Measurements from ENCODE around the gene USP22.

Gene USP22

DNA sequence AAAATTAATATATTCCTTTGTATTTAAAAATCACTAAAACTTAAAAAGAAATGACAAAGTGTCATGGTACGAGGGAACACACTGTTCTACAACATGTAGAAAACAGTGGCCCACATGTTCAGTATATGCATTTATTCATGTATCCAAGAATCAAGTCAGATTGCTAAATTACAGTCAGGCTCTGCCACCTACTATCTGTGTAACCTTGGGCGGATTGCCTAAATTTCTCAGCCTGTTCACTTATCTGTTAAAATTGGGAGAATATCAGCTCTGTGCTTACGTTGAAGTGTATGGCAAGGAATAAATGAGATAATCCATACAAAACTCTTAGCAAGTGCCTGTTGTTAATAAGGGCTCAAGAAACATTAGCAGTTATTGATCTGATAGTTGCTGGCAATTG, 3.4 kb upstream of the USP22 start:
- no peak for DNase-seq (ENCODE audit: low read depth in 2 of 2)

DNA sequence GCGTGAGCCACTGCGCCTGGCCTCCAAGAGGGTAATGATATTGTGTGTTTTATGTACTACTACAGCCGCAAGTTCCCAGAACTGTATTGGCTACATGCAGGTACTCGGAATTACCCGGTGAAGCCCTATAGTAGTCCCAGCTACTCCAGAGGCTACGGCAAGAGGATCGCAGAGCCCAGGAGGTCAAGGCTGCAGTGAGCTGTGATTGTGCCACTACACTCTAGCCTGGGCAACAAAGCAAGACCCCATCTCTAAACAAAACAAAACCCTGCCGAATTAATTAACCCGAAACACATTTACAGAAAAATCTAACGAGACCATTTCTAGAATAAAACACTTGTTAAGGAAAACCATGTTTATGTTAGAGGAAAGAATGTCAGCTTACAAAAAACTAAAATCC, 2.2 kb upstream of the USP22 start:
- DNase-seq (ENCODE audit: low read depth in 2 of 2), result no peak

DNA sequence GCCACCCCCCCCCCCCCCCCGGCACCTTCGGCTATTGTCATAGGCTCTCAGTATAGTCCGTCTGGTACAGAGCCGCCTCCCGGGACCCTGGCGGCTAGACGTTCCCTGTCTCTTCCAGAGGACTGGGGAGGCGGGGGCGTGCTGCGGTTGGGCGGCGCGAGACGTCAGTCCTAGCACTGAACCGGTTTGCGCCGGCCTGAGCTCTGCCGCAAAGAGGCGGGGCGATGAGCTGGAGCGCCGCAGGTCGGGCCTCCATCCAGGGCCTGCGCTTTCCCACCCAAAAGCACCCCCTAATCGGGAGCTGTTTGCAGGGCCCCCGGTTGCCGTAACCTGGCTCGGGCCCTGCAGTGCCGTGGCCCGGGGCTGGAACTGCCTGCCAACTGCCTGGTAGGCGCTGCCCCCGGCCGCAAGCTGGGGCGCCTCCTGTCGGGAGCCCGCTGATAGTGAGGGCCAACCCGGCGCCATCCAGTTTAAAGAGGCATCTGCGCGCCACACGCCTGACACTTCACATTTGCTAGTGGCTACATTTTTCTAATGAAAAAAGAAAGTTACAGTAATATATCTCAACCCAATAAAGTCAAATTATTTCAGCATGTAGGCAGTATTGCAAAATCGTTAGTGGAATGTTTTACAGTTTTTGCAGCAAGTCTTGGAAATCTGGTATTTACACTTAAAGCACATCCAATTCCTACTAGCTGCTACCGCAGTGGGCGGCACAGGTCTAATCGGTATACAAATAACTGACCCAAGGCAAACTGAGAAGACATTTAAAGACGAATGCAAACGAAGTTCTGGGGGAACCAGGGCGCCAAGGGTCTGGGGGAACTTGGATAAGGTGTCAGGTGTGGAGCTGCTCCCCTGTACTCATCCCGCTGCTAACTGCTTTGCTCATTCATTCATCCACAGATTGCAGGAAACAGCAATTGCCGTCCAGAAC, 753 bp upstream of the USP22 start:
- peak; percentile 96 to 98 for DNase-seq (ENCODE audit: low read depth in 2 of 2)

- DNase-seq (ENCODE audit: low read depth in 2 of 2), result peak; percentile 52 to 63
Observed at GRCh38 chr17:21041741-21042457, 912 bp downstream of the USP22 start.

GRCh38 chr17:21039839-21040575, 2.8 kb downstream of the USP22 start:
- DNase-seq (ENCODE audit: low read depth in 2 of 2), result no peak

- no peak for DNase-seq (ENCODE audit: low read depth in 2 of 2)
Observed at GRCh38 chr17:21037117-21037803, 5.6 kb downstream of the USP22 start.

GRCh38 chr17:21036361-21036881, 6.4 kb downstream of the USP22 start:
- DNase-seq (ENCODE audit: low read depth in 2 of 2), result no peak

- DNase-seq (ENCODE audit: low read depth in 2 of 2), result no peak
Observed at GRCh38 chr17:21035406-21035805, 7.4 kb downstream of the USP22 start.

- no peak for DNase-seq (ENCODE audit: low read depth in 2 of 2)
Observed at GRCh38 chr17:21034340-21035235, 8.2 kb downstream of the USP22 start.

DNA sequence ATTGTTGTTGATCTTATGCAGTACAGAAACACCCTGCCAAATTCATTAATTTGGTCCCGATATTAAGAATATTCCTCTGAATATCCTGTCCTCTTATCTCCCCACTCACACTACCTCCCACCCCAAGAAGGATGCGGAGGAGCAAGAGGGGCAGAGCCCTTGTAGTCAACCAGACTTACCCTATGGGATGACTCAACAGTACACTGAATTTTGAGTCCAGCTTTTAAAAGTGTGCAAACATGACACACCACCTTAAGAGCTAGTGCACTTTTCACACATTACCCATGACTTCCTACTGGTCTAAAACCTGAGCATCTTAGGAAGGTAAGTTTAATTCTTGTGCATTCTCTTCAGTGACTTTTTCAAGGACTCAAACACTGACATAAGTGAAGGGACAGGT, 9.5 kb downstream of the USP22 start:
- DNase-seq (ENCODE audit: low read depth in 2 of 2), result no peak

- no peak for DNase-seq (ENCODE audit: low read depth in 2 of 2)
Observed at GRCh38 chr17:21031756-21032396, 10.9 kb downstream of the USP22 start.

GRCh38 chr17:21030375-21030774, 12.4 kb downstream of the USP22 start:
- DNase-seq (ENCODE audit: low read depth in 2 of 2), result no peak

DNA sequence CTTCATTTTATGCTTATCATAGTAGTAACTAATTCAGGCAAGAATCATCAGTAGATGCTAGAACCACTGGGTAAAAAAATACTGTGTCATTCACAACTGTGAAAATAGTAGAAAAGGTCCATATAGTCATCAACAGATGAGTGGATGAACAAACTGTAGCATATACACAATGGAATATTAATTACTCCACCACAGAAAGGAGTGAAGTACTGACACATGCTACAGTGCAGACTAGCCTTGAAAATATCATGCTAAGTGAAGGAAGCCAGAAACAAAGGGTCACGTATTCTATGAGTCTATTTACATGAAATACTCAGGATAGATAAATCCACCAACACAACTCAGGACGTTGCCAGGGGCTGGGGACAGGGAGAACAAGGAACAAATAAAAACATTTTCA, 13.3 kb downstream of the USP22 start:
- DNase-seq (ENCODE audit: low read depth in 2 of 2), result no peak

GRCh38 chr17:21029036-21029435, 13.8 kb downstream of the USP22 start:
- DNase-seq (ENCODE audit: low read depth in 2 of 2), result peak in 1 of 2 donors; percentile 38

DNA sequence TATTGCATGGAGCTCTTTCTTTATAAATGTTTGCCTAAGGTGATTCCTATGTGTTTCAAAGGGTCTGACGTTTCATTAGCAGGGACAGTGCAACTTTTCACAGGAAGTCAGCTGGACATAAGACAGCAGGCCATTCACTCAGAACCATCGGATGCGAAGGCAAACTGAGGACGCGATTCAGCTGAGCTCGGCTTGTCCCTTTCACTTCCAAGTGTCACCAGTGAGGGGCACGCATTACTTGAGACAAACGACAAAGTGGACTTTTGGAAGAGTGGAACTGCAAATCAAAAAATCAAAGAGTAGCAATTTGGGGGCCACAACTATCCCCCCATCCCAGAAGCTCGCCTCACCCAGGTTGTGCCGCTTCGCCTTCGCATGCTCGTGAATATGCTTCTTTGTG, 14.6 kb downstream of the USP22 start:
- DNase-seq (ENCODE audit: low read depth in 2 of 2), result no peak

DNA sequence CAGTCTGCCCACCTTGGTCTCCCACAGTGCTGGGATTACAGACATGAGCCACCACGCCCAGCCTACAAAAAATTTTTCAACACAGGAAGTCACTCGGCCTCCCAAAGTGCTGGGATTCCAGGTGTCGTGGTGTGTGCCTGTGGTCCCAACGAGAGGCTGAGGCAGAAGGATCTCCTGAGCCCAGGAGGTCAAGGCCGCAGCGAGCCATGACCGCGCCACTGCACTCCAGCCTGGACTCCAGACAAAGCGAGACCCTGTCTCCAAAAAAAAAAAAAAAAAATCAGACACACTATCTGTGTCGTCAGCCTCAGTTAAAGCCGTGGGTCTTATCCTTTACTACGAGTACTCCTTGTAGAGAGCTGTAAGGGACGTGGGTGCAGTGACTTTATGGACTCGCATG, 15.8 kb downstream of the USP22 start:
- DNase-seq (ENCODE audit: low read depth in 2 of 2), result no peak

GRCh38 chr17:21025451-21025850, 17.4 kb downstream of the USP22 start:
- DNase-seq (ENCODE audit: low read depth in 2 of 2), result no peak

GRCh38 chr17:21024024-21024423, 18.8 kb downstream of the USP22 start:
- no peak for DNase-seq (ENCODE audit: low read depth in 2 of 2)

DNA sequence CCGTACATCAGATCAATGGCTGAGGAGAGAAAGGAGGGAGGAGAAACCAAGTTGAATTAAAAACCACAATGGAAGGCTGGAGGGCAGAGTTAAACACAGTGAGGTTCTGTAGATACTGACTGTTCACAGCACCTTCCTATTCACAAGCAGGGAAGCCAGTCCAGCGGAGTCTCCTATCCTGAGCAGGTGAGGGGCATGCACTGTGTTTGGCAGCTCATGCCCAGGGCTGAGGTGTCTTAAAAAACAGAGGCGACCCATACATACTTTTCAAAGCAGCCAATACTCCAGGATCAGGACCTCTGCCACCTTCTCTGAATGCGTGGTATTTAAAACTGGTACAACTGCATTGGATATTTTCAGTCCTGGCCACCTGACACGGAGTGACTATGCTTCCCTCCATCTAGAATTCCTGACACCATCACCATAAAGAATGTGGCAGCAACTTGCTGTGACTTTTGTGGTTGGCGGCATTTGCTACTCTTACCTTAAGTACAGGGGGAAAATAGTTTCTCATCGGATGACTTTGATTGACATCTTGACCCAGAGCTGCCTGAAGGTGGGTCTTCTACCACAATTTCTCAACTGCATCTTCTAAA, 21.5 kb downstream of the USP22 start:
- DNase-seq (ENCODE audit: low read depth in 2 of 2), result no peak

- DNase-seq (ENCODE audit: low read depth in 2 of 2), result no peak
Observed at GRCh38 chr17:21020622-21021021, 22.2 kb downstream of the USP22 start.
